Measurements from ENCODE around the gene CDKN1C. TPM values are rescaled to one million over a fixed set of nuclear protein-coding genes. Genes with fewer than 3 reads are reported as not detected.

The CDKN1C gene
- total and polyA plus RNA-seq, 2 of the 8 experiments (the other 6 are each of a cell fraction or from before 2014, with no cell fraction given) = 12.8 to 14.1 TPM

- no peak overlapping the region for H3K23ac ChIP-seq (ENCODE audit: insufficient read length)
- H2BK20ac ChIP-seq (ENCODE audit: low read length) = peak overlapping the region; percentile 98; the same call in 1 of the 2 replicates
- no peaks in the 10 kb centered on the region for H3K9me3 ChIP-seq (ENCODE audit: insufficient read depth in 2 of 2, low read depth in 1 of 2, low read length in 1 of 2)
- peak overlapping the region; percentile 32; the same call in 1 of the 2 replicates for H3K18ac ChIP-seq (ENCODE audit: extremely low read depth, low read length)
- TF ChIP-seq HDAC2 (IDR thresholded peaks at IDR 0.05; ENCODE audit: borderline replicate concordance in 1 of 2, low read depth in 2 of 2, low read length in 2 of 2) = no peak
- no peak for TF ChIP-seq YY1 (IDR thresholded peaks at IDR 0.05; ENCODE audit: low read depth, low read length)
- TF ChIP-seq SIX5 (IDR thresholded peaks at IDR 0.05; ENCODE audit: low read depth, low read length) = no peak
- no peak for TF ChIP-seq ASH2L (IDR thresholded peaks at IDR 0.05; ENCODE audit: low read length)
- TF ChIP-seq KDM1A (IDR thresholded peaks at IDR 0.05; ENCODE audit: borderline replicate concordance, low read length) = no peak
- no peak for TF ChIP-seq CEBPB (IDR thresholded peaks at IDR 0.05; ENCODE audit: low read depth, low read length)
- no peak for TF ChIP-seq TAF7 (optimal IDR thresholded peaks at IDR 0.05; ENCODE audit: borderline replicate concordance, low read depth, low read length)
- no peak for TF ChIP-seq BRCA1 (IDR thresholded peaks at IDR 0.05; ENCODE audit: low read depth, low read length)
- H4K8ac ChIP-seq (ENCODE audit: extremely low read depth, insufficient read depth, low read length) = no peak overlapping the region; the same call in 1 of the 2 replicates
- H3K27me3 ChIP-seq (replicated peaks in 1 of 4; ENCODE audit: control insufficient read depth in 3 of 4, extremely low read depth in 1 of 4, insufficient read depth in 3 of 4, low read length in 3 of 4) = peaks cover 9 to 59% (median 52%) of the 10 kb centered on the region in 4 experiments
- 0 out of 2 replicates have a peak overlapping the region, but pooled peaks have one; percentile 61 for H2BK15ac ChIP-seq (ENCODE audit: low read length)
- H2BK5ac ChIP-seq (ENCODE audit: low read depth, low read length) = no peak overlapping the region
- H3K56ac ChIP-seq (replicated peaks; ENCODE audit: insufficient read length, low read depth, low read length) = no peak overlapping the region
- H3K27ac ChIP-seq (ENCODE audit: low read depth, low read length) = no peak overlapping the region
- no peak overlapping the region for H2AFZ ChIP-seq (ENCODE audit: low read length)
- H3K79me1 ChIP-seq (ENCODE audit: low read depth, low read length) = no peaks in the 10 kb centered on the region
- H4K91ac ChIP-seq (replicated peaks; ENCODE audit: insufficient read length, low read length) = no peak overlapping the region
- H3K4me2 ChIP-seq (ENCODE audit: insufficient read depth in 1 of 2, low read depth in 2 of 2, low read length in 2 of 2) = no peak overlapping the region
- no peaks in the 10 kb centered on the region for H3K79me2 ChIP-seq (ENCODE audit: control insufficient read depth in 1 of 2, insufficient read depth in 2 of 2, low read length in 2 of 2)
- H2AK5ac ChIP-seq (ENCODE audit: low read depth, low read length) = peak overlapping the region; percentile 28; the same call in 1 of the 2 replicates
- ChIA-PET POLR2A (ENCODE audit: partially characterized antibody) (interaction anchor here (1.4 to 1.8 kb wide), 2 partner anchors 10 to 26 kb away, joined by 3 to 4 read pairs; no protein-coding TSS in a partner anchor), CTCF (ENCODE audit: partially characterized antibody) (interaction anchor here (0.7 to 3.3 kb wide), 11 partner anchors 10 to 440 kb away, joined by 3 to 17 read pairs (median 3); no protein-coding TSS in a partner anchor)
- no peaks in the 10 kb centered on the region for H3K36me3 ChIP-seq (ENCODE audit: control insufficient read depth in 2 of 4, insufficient read depth in 4 of 4, low read length in 3 of 4)
- peaks cover 4% of the 10 kb centered on the region; the same call in 1 of the 2 replicates for H3K23me2 ChIP-seq (ENCODE audit: low read depth, low read length)
- no peak for DNase-seq (ENCODE audit: low read depth in 1 of 2, low spot score in 2 of 2)
- H3K4me3 ChIP-seq (ENCODE audit: extremely low read depth in 1 of 4, insufficient read depth in 2 of 4, low read depth in 3 of 4, low read length in 4 of 4) = no peak overlapping the region
- H4K5ac ChIP-seq (ENCODE audit: insufficient read length, low read depth, low read length) = no peak overlapping the region
- WGBS, 2 experiments (ENCODE audit: extremely low coverage in 1 of 2, insufficient coverage in 1 of 2, insufficient read length in 1 of 2, insufficient replicate concordance in 2 of 2, low coverage in 1 of 2, low lambda C conversion rate in 2 of 2, missing lambda C conversion rate in 1 of 2) = 86% methylated on average over 7 of the region's 7 CpGs; no CpG with 5 or more reads in 1 of the 2 experiments
- H3K14ac ChIP-seq (ENCODE audit: insufficient read length) = no peak overlapping the region
- H4K20me1 ChIP-seq (replicated peaks in 1 of 2; ENCODE audit: control insufficient read depth in 1 of 2, insufficient read depth in 2 of 2, low read length in 2 of 2) = no peaks in the 10 kb centered on the region
- H3K4ac ChIP-seq (replicated peaks; ENCODE audit: insufficient read length, low read depth, low read length) = no peak overlapping the region
- H2BK12ac ChIP-seq (ENCODE audit: low read depth, low read length) = peak overlapping the region; percentile 92; the same call in 1 of the 2 replicates
- no peak overlapping the region for H2BK120ac ChIP-seq (replicated peaks; ENCODE audit: low read depth, low read length)
- no peak for FAIRE-seq
- H3K9ac ChIP-seq (replicated peaks in 1 of 4; ENCODE audit: extremely low read depth in 1 of 4, low read depth in 3 of 4, low read length in 3 of 4) = no peak overlapping the region
- peaks cover 0 to 24% (median 15%) of the 10 kb centered on the region in 4 experiments; a peak in 6 of 7 replicates for H3K4me1 ChIP-seq (replicated peaks in 1 of 4; ENCODE audit: control insufficient read depth in 3 of 4, insufficient read depth in 4 of 4, low read length in 3 of 4)
Observed at GRCh38 chr11:2860636-2861035, 24.9 kb downstream of the CDKN1C start.

Data from H1 (cell line).